GM19468 (cell line): ENCODE measurements around the gene IAH1.
A peak's percentile ranks its signal among the peaks of the same experiment; 100 is the strongest.

Experiments used
- ATAC-seq: cut with Tn5 transposase; IDR thresholded peaks from one replicate; pipeline ENCODE4 v1.9.1; 2021; ENCODE audit warnings: mild to moderate bottlenecking, moderate library complexity, moderate number of reproducible peaks; ENCODE audit not compliant: unreplicated experiment; ENCODE audit errors: extremely low read depth

IAH1 gene

DNA sequence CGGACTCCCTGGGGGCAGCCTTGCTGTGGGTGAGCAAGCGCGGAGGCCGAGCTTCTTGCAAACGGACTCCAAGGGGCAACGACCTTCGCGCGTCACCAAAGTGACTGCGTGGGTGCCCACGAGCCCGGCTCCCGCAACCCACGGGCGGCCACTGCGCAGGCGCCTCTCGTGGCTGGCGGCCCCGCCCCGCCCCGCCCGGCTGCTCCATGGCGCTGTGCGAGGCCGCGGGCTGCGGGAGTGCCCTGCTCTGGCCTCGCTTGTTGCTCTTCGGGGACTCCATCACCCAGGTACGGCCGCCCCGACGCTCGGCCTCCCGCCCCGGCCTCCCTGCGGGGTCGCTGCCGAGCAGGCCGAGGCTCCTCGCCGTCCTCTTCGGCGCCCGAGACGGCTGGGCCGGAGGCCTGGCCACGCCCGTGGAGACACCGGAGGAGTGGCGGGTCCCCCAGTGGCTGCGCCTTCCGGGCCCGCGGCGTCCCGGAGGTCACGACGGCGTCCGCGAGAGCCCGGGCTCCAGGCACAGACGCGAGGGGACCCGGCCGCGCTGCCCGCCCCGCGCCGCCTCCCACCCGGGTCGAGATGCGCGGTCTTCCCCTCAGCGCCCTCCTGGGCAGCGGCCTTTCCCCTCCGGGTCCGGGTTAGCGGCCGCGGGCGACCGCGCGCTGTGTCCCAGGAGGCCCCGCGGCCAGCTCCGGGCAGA, at the start of gene IAH1:
IAH1 (plus strand) TSS at position 191 of the 697 bp plus-strand sequence; CDS start at position 207, 16 bp downstream.
- ATAC-seq, result peak; percentile 71

- ATAC-seq, result no peak
Observed at GRCh38 chr2:9428965-9429577, 45.3 kb upstream of the IAH1 start.

DNA sequence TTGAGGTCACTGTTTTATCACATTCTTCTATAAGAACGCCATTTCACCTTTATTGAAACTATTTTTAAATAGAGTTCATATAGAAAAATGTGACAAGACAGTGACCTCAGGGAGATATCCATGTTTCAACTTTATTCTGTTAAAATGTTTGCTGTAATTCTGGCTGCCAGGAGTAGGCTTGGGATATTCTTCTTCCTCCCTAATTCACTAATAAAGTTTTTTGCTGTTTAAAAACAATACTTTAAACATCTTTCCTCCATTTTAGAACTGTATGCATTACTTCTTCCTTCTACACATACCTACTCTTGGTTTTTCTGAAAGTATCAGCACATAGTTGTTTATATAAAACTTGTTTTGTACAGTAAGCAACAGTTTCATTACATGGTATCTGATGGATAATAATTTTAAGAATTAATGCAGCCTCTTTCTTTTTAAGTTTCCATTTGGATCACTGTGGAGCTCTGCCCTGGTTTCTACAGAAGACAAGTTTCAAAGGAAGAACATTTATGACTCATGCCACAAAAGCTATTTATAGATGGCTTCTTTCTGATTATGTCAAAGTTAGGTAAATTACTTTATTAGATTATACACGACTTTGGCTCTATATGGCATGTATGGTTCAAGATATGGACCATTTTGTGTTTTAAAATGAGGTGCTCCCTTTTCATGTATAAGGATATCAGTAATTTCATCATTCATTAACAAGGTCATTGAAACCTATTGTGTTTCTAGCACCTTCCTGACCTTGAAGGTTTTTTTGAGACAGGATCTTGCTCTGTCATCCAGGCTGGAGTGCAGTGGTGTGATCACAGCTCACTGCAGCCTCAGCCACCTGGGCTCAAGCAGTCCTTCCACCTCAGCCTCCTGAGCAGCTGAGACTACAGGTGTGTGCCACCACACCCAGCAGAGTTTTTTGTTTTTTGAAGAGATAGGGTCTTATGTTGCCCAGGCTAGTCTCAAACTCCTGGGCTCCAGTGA, 43.7 kb upstream of the IAH1 start:
- ATAC-seq, result no peak

- ATAC-seq, result no peak
Observed at GRCh38 chr2:9434489-9434888, 39.9 kb upstream of the IAH1 start.

- ATAC-seq, result no peak
Observed at GRCh38 chr2:9439536-9439935, 34.8 kb upstream of the IAH1 start.

- no peak for ATAC-seq
Observed at GRCh38 chr2:9440058-9440727, 34.2 kb upstream of the IAH1 start.

DNA sequence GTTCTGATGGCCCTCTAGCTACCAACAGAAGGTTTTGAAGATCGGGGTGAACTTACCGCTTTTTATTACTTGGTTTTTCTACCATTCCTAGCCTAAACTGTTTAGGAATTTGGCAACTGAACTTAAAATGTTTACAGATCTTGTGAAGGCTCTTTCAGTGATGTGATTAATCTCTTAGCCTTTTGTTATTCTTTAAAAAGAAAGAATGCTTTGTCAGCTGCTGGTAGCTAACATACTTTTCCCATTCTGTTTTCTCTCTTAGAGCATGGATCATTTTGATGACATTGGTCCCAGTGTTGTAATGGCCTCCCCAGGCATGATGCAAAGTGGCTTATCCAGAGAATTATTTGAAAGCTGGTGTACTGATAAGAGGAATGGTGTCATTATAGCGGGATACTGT, 32.8 kb upstream of the IAH1 start:
- ATAC-seq, result no peak

DNA sequence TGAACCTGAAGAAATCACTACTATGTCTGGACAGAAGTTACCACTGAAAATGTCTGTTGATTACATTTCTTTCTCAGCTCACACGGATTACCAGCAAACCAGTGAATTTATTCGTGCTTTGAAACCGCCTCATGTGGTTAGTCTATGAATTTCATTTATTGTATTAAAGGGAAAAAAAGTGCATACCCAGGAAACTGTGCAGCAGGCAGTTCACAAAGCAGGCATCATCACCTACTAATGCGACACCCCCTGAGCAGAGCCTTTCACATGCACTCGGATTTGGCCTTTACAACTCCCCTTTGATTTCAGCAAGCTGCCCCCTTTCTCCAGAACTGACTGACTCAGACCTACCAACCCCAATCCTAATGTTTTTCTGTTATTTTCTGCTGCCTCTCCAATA, 30.8 kb upstream of the IAH1 start:
- ATAC-seq, result no peak

- ATAC-seq, result no peak
Observed at GRCh38 chr2:9445089-9445488, 29.3 kb upstream of the IAH1 start.

DNA sequence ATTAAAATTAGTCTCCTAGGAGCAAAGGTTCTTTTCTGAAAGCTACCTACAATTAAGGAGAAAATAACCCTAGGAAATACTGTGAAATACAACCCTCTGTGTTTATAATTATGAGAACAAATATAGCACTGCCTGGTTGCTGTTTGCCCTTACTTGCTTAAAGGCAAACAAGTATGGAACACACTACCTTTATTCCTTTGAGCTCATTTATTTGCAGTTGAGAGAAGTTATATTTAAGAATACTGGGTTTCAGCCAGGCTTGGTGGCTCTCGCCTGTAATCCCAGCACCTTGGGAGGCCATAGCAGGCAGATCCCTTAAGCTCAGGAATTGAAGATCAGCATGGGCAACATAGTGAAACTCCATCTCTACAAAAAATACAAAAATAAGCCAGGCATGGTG, 23.1 kb upstream of the IAH1 start:
- no peak for ATAC-seq

DNA sequence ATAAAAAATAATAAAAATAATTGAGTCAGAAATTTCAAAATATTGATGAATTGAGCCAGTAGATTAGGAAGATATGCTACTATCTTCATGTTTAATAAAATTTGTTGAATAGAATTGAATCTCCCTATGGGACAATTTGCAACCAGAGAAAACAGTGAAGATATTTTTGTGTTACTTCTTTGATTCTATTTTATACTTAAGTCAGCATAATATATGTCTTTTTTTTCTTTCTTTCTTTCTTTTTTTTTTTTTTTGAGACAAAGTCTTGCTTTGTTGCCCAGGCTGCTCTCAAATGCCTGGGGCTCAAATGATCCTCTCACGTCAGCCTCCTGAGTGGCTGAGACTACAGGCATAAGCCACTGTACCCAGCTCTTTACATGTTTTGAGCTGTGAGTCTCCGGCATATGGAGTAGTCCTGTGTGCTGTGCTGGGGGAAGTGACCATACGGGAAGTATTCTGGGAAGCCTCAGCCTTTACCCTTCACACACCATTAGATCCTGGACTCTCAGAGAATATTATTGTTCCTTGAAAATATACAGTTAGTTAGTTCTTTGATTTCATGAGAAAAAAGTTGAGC, 13.8 kb upstream of the IAH1 start:
- no peak for ATAC-seq

DNA sequence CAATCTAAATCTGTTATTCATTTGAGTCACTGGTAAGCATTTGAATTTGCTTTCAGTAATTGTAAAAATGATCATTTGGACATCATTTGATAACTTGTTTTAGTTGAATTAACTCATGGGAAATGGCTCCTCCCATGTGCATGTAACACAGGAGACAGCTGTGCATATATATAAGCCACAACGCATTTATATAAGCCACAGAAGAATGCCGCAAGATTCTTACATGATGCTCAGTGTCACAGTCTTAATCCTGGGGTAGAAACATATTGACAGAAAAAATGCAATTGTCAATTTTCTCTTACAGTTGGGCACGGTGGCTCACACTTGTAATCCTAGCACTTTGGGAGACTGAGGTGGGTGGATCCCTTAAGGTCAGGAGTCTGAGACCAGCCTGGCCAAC, 13.3 kb upstream of the IAH1 start:
- no peak for ATAC-seq

DNA sequence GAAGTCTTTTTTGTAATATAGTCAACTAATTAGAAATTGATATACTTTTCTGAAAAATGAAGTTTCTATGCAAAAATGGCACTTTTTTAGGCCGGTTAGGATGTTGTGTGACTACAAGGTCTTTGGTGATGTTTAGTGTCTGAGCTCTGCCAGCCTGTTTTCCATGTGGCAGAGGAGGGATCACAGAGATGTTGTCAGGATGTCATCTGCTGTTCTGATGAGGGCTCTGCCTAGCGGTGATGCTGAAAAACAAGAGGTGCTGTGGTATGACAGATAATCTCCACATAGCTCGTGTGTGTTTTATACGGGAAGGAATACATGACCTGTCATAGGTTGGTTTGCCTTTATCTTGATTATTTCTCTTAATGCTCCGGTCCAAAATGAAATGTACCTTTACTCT, 12.0 kb upstream of the IAH1 start:
- ATAC-seq, result no peak

GRCh38 chr2:9462886-9463697, 11.3 kb upstream of the IAH1 start:
- ATAC-seq, result no peak

DNA sequence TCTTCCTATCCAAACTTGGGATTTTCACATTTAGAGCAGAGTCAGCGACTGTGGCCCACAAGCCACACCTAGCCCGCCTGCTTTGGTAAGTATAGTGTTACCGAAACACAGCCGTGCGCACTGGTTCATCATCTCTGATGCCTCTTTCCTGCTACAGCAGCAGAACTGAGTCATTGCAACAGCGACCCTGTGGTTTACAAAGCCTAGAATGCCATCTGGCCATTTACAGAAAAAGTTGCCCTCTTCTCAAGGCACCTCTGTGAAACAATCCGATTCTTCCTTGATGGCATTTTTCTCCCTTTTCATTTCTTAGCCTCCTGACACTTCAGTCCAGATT, 10.7 kb upstream of the IAH1 start:
- no peak for ATAC-seq

DNA sequence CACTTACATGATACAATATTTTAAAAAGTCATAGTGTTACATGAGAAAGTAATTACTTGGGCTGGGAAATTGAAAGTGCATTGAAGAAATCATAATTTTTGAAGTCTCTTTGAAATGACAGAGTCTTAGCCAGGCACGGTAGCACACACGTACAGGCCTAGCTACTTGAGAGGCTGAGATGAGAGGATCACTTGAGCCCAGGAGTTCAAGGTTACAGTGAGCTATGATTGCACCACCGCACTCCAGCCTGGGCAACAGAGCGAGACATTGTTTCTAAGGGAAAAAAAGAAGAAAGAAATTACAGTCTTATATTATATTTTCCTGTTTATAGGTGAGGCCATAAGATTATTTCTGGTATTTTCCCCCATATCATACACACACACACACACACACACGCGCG, 9.2 kb upstream of the IAH1 start:
- no peak for ATAC-seq

DNA sequence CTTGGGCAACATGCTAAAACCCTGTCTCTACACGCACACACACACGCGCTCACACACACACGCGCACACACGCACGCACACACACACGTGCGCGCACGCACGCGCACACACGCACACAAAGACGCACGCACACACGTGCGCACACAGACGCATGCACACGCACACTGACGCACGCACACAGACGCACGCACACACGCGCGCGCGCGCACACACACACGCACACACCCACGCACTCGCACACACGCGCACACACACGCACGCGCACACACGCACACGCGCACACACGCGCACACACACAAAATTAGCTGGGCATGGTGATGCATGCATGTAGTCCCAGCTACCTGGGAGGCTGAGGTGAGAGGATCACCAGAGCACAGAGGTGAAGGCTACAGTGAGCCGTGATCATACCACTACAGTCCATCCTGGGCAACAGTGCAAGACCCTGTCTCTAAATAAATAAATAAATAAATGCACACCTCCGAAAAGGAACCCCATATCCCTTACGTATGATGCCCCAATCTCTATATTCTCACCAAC, 8.1 kb upstream of the IAH1 start:
- no peak for ATAC-seq

DNA sequence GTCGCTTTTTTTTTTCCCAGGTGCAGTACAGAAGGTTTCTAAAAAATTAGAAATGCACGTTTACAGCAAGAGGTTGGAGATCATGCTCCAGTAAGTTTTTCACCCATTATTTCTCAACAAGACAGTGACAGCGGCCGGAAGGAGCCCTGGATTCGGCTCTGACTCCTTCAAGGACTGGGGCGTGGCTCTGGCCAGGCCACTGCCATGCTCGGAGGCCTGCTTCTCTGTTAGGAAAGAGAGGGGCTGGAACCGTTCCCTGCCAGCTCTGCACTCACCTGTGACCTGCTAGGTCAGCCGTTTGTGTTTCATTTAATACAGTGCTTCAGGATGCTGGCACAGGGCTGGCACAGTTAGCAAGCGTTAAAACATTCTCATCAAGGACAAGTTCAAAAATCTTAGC, 6.7 kb upstream of the IAH1 start:
- no peak for ATAC-seq

- ATAC-seq, result no peak
Observed at GRCh38 chr2:9471206-9471605, 3.1 kb upstream of the IAH1 start.
